MM.1S (cell line): ENCODE data around the gene RASSF7.

Experiments
- DNase-seq: peaks from one replicate; pipeline ENCODE4 v3.0.0-alpha.2; 2015
- H2AFZ ChIP-seq: fragments of 300-600 bp; sonication (generic); 2 replicates; pipeline ENCODE4 v1.6.0; 2016; ENCODE audit warnings: antibody characterized with exemption, low read length
- H3F3A ChIP-seq: fragments of 300-600 bp; sonication (generic); 2 replicates; pipeline ENCODE4 v1.6.1; 2016; ENCODE audit warnings: mild to moderate bottlenecking, antibody characterized with exemption, low read length, moderate library complexity, mixed read lengths; ENCODE audit not compliant: insufficient read depth
- H3K27ac ChIP-seq: fragments of 300-600 bp; sonication (generic); 2 replicates; pipeline ENCODE4 v1.5.1; 2016; ENCODE audit warnings: mild to moderate bottlenecking, low read length
- H3K27me3 ChIP-seq: fragments of 300-600 bp; sonication (generic); replicated peaks from 2 replicates; pipeline ENCODE4 v1.6.0; 2016; ENCODE audit warnings: low read length; ENCODE audit not compliant: insufficient read depth
- H3K36me3 ChIP-seq: fragments of 300-600 bp; sonication (generic); replicated peaks from 2 replicates; pipeline ENCODE4 v1.6.1; 2016; ENCODE audit warnings: mild to moderate bottlenecking, low read length, mixed read lengths; ENCODE audit not compliant: insufficient read depth
- H3K4me1 ChIP-seq: fragments of 300-600 bp; sonication (generic); 2 replicates; pipeline ENCODE4 v1.6.1; 2016; ENCODE audit warnings: low read length, mixed read lengths
- H3K4me2 ChIP-seq: fragments of 300-600 bp; sonication (generic); 2 replicates; pipeline ENCODE4 v1.6.0; 2016; ENCODE audit warnings: low read depth, low read length
- H3K4me3 ChIP-seq: fragments of 300-600 bp; sonication (generic); 2 replicates; pipeline ENCODE4 v1.5.1; 2016; ENCODE audit warnings: low read length, mixed read lengths
- H3K79me2 ChIP-seq: fragments of 300-600 bp; sonication (generic); 2 replicates; pipeline ENCODE4 v1.6.1; 2016; ENCODE audit warnings: mixed run types, low read length, mixed read lengths
- H3K9ac ChIP-seq: fragments of 300-600 bp; sonication (generic); 2 replicates; pipeline ENCODE4 v1.6.1; 2016; ENCODE audit warnings: low read length, mixed read lengths
- H3K9me2 ChIP-seq: fragments of 300-600 bp; sonication (generic); replicated peaks from 2 replicates; pipeline ENCODE4 v1.6.1; 2016; ENCODE audit warnings: mild to moderate bottlenecking, low read length, mixed read lengths; ENCODE audit not compliant: insufficient read depth
- H3K9me3 ChIP-seq: fragments of 300-600 bp; sonication (generic); replicated peaks from 2 replicates; pipeline ENCODE4 v1.6.1; 2016; ENCODE audit warnings: mild to moderate bottlenecking, low read length, mixed read lengths; ENCODE audit not compliant: insufficient read depth
- H4K20me1 ChIP-seq: fragments of 300-600 bp; sonication (generic); 2 replicates; pipeline ENCODE4 v1.6.1; 2016; ENCODE audit warnings: mild to moderate bottlenecking, low read length, moderate library complexity, mixed read lengths; ENCODE audit not compliant: insufficient read depth
- EZH2 ChIP-seq: fragments of 300-600 bp; sonication (generic); optimal IDR thresholded peaks from 2 replicates; pipeline ENCODE3; 2017; ENCODE audit warnings: low read depth, mild to moderate bottlenecking, antibody characterized with exemption, low read length, mixed read lengths
- EZH2phosphoT487 ChIP-seq: fragments of 300-600 bp; sonication (generic); IDR thresholded peaks from 2 replicates; pipeline ENCODE4 v1.6.1; 2018; ENCODE audit warnings: antibody characterized with exemption, low read length
- TF ChIP-seq, protein P1 (sequence below): fragments of 300-600 bp; sonication (generic); IDR thresholded peaks from 2 replicates; pipeline ENCODE4 v1.5.1; 2016; ENCODE audit warnings: antibody characterized with exemption, low read length, mixed read lengths

The RASSF7 gene

DNA sequence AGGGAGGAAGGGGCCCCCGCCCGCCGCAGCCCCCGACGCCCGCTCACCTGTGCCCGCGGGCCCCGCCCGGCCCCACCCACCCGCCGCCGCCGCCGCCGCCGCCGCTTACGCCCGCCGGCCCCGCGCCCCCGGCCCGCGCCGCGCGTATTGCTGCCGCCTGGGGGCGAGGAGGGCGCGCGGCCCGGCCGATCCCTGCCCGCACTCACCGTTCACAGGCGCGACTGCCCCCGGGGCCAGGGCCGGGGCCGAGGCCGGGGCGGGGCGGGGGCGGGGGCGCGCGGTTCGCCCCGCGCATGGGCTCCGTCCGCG lies 25.6 kb upstream of the RASSF7 start:
- Histone ChIP-seq H4K20me1 (no peaks in the 10 kb centered on the region), H3K27me3 (no peaks in the 10 kb centered on the region), H3K4me1 (peaks cover 19% of the 10 kb centered on the region), H3K4me2 (no peak overlapping the region), H3K4me3 (peak overlapping the region; percentile 83; the same call in 1 of the 2 replicates), H3F3A (peaks cover 16% of the 10 kb centered on the region), H3K9ac (no peak overlapping the region; the same call in 1 of the 2 replicates), H3K36me3 (no peaks in the 10 kb centered on the region), H3K27ac (no peak overlapping the region; the same call in 1 of the 2 replicates), H3K79me2 (peaks cover 18% of the 10 kb centered on the region), H3K9me3 (no peaks in the 10 kb centered on the region), H2AFZ (no peak overlapping the region), H3K9me2 (no peaks in the 10 kb centered on the region)
- no peak for DNase-seq
- TF ChIP-seq EZH2phosphoT487 (no peak), EZH2 (no peak)
- TF ChIP-seq, protein P1, sequence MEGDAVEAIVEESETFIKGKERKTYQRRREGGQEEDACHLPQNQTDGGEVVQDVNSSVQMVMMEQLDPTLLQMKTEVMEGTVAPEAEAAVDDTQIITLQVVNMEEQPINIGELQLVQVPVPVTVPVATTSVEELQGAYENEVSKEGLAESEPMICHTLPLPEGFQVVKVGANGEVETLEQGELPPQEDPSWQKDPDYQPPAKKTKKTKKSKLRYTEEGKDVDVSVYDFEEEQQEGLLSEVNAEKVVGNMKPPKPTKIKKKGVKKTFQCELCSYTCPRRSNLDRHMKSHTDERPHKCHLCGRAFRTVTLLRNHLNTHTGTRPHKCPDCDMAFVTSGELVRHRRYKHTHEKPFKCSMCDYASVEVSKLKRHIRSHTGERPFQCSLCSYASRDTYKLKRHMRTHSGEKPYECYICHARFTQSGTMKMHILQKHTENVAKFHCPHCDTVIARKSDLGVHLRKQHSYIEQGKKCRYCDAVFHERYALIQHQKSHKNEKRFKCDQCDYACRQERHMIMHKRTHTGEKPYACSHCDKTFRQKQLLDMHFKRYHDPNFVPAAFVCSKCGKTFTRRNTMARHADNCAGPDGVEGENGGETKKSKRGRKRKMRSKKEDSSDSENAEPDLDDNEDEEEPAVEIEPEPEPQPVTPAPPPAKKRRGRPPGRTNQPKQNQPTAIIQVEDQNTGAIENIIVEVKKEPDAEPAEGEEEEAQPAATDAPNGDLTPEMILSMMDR = no peak

DNA sequence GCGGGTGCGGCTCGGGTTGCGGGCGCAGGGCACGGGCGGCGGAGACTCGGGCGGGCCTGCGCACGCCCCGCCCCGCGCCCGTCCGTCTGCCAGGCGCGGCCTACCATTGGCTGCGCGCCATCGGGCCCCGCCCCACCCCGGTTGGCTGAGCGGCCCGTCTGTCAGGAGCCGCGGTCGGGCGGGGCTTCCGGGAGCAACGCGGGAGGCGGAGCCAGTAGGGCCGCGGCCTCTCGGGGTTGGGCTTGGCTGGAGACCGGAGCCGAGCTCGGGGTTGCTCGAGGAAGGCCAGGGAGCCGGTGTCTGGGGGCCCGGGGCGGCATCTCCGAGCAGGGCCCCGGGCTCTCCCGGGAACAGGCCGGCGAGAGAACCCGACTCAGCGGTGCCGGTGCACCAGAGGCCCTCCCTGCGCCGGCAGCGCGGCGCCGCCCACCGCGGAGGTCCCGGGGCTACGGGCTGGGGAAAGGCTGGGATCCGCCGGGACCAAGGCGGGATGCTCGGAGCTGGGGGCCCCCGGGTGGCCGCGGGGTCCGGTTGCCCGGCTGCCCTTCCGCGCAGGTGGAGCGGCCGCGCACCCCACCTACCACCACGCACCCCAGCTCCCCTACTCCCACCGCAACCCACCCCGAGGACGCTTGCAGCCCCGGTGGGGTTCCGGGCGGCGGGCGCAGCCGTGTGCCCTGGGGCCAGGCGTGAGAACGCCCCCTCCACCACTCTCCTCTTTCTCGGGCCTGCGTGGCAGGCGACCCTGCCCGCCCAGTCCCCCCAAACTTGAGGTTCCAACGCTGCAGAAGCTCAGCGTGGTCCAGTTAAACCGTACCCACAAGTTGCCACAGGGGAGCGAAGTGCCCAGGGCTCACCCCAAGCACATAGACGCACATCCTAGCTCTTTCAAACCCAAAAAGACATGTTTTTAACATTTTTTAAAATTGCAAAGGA lies 25.0 kb upstream of the RASSF7 start, which contains the start of gene HRAS:
Gene HRAS, minus strand, starts transcription at position 58 of the 936 bp plus-strand sequence.
- Histone ChIP-seq H3K4me1 (peaks cover 19% of the 10 kb centered on the region), H2AFZ (peak within 1 kb of the TSS; percentile 80), H4K20me1 (no peaks in the 10 kb centered on the region), H3K9ac (peak within 1 kb of the TSS; percentile 87), H3K27ac (peak within 1 kb of the TSS; percentile 62; the same call in 1 of the 2 replicates), H3K27me3 (no peaks in the 10 kb centered on the region), H3K4me3 (peak within 1 kb of the TSS; percentile 83), H3K79me2 (peaks cover 18% of the 10 kb centered on the region), H3F3A (peaks cover 16% of the 10 kb centered on the region), H3K9me2 (no peaks in the 10 kb centered on the region), H3K36me3 (no peaks in the 10 kb centered on the region), H3K4me2 (peak within 1 kb of the TSS; percentile 98), H3K9me3 (no peaks in the 10 kb centered on the region)
- DNase-seq = peak; percentile 97
- TF ChIP-seq EZH2phosphoT487 = no peak
- TF ChIP-seq EZH2 = no peak
- TF ChIP-seq, protein P1 = no peak

DNA sequence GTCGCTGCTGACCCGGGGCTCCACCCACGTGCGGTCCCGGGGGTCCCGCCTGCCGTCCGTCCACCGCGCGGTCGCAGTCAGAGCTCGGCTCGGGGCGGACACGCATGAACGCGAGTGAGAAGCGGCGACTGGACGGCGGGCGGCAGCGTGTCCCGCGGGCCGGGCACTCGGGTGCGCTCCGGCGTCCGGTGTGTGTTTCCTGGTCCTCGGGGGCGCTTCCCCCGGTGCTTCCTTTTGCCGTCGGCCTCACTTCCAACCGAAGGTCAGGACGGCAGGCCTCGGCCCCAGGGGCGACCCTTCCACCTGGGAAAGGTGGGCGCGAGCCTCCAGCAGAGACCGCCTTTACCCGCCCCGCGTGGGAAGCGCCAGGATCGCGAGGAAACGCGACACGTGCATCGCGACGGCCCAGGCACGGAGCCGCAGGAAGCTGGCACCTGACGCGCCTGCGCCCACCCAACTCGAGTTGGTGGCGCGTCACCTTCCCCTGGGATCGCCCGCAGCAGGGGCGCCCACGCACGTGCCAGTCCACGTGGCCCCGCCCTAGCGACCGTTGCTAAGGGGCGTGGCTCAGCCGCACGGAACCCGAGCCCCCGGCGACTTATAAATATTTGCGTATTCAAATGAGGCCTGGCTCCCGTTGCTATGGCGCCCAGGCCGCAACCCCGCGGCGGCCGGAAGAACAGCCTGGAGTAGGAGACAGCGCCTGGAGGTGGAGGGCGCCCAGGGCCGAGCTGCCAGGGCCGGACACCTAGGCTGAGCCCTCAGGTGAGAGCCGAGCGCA lies 23.7 kb upstream of the RASSF7 start, which contains the start of gene LRRC56:
Gene LRRC56, plus strand, starts transcription at position 687 of the 781 bp plus-strand sequence. CDS start 3,158 bp downstream, outside the sequence.
- H3K4me2 ChIP-seq = peak within 1 kb of the TSS; percentile 98
- no peaks in the 10 kb centered on the region for H3K36me3 ChIP-seq
- H3K9me3 ChIP-seq = no peaks in the 10 kb centered on the region
- H2AFZ ChIP-seq = peak within 1 kb of the TSS; percentile 78
- H3K27ac ChIP-seq = peak within 1 kb of the TSS; percentile 52; the same call in 1 of the 2 replicates
- H3K9ac ChIP-seq = peak within 1 kb of the TSS; percentile 72
- H3K4me1 ChIP-seq = peaks cover 19% of the 10 kb centered on the region
- H3K4me3 ChIP-seq = peak within 1 kb of the TSS; percentile 66
- TF ChIP-seq, protein P1 = no peak
- TF ChIP-seq EZH2phosphoT487 = no peak
- no peaks in the 10 kb centered on the region for H3K27me3 ChIP-seq
- no peaks in the 10 kb centered on the region for H3K9me2 ChIP-seq
- H3K79me2 ChIP-seq = peaks cover 18% of the 10 kb centered on the region
- peak; percentile 94 for DNase-seq
- peaks cover 16% of the 10 kb centered on the region for H3F3A ChIP-seq
- no peaks in the 10 kb centered on the region for H4K20me1 ChIP-seq
